ENCODE measurements around the gene HOXB2.

The HOXB2 gene

GRCh38 chr17:48582750-48583069 lies 37.8 kb upstream of the HOXB2 start:
- Histone ChIP-seq H2BK15ac (replicated peaks; ENCODE audit: low read depth) (no peak overlapping the region), H3K27ac (ENCODE audit: low read depth, low read length) (no peak overlapping the region), H2AK5ac (ENCODE audit: low read length) (no peak overlapping the region), H3K79me1 (ENCODE audit: low read length) (no peaks in the 10 kb centered on the region), H3K56ac (ENCODE audit: low read length) (no peak overlapping the region), H3K9ac (ENCODE audit: low read length) (no peak overlapping the region), H3K23ac (ENCODE audit: low read length) (no peak overlapping the region), H4K8ac (ENCODE audit: low read depth, low read length) (no peak overlapping the region), H4K5ac (ENCODE audit: low read length) (no peak overlapping the region), H3K4ac (ENCODE audit: low read depth, low read length) (no peak overlapping the region), H2BK5ac (ENCODE audit: low read length) (no peak overlapping the region), H3K4me3 (ENCODE audit: low read length) (no peak overlapping the region), H3K79me2 (ENCODE audit: control insufficient read depth, insufficient read depth, low read length) (no peaks in the 10 kb centered on the region), H3K18ac (ENCODE audit: low read length) (no peak overlapping the region), H3K4me1 (ENCODE audit: control insufficient read depth, low read depth, low read length) (peaks cover 1% of the 10 kb centered on the region), H3K27me3 (ENCODE audit: insufficient read depth, low read length, poor library complexity) (peaks cover 90% of the 10 kb centered on the region), H3K4me2 (ENCODE audit: low read length) (no peak overlapping the region), H3K36me3 (ENCODE audit: control insufficient read depth, insufficient read depth, low read length) (no peaks in the 10 kb centered on the region), H2BK120ac (ENCODE audit: low read depth, low read length) (no peak overlapping the region)
- no CpG with 5 or more reads among the region's 7 CpGs for WGBS (ENCODE audit: extremely low coverage, insufficient coverage, low lambda C conversion rate)
- no peak for DNase-seq

- no peak overlapping the region for H3K9ac ChIP-seq (ENCODE audit: low read length)
- no peak overlapping the region for H2BK15ac ChIP-seq (replicated peaks; ENCODE audit: low read depth)
- H3K27me3 ChIP-seq (ENCODE audit: insufficient read depth, low read length, poor library complexity), result peaks cover 90% of the 10 kb centered on the region
- no peak overlapping the region for H3K23ac ChIP-seq (ENCODE audit: low read length)
- no peak overlapping the region for H3K4ac ChIP-seq (ENCODE audit: low read depth, low read length)
- H3K27ac ChIP-seq (ENCODE audit: low read depth, low read length), result no peak overlapping the region
- H3K79me2 ChIP-seq (ENCODE audit: control insufficient read depth, insufficient read depth, low read length), result no peaks in the 10 kb centered on the region
- H3K79me1 ChIP-seq (ENCODE audit: low read length), result no peaks in the 10 kb centered on the region
- H3K36me3 ChIP-seq (ENCODE audit: control insufficient read depth, insufficient read depth, low read length), result no peaks in the 10 kb centered on the region
- no peak overlapping the region for H2BK5ac ChIP-seq (ENCODE audit: low read length)
- H3K4me2 ChIP-seq (ENCODE audit: low read length), result no peak overlapping the region
- no peak overlapping the region for H3K56ac ChIP-seq (ENCODE audit: low read length)
- no peak overlapping the region for H4K8ac ChIP-seq (ENCODE audit: low read depth, low read length)
- H3K4me3 ChIP-seq (ENCODE audit: low read length), result no peak overlapping the region
- no peak overlapping the region for H2BK120ac ChIP-seq (ENCODE audit: low read depth, low read length)
- no peak overlapping the region for H4K5ac ChIP-seq (ENCODE audit: low read length)
- no CpG with 5 or more reads among the region's 26 CpGs for WGBS (ENCODE audit: extremely low coverage, insufficient coverage, low lambda C conversion rate)
- H2AK5ac ChIP-seq (ENCODE audit: low read length), result no peak overlapping the region
- peaks cover 1% of the 10 kb centered on the region for H3K4me1 ChIP-seq (ENCODE audit: control insufficient read depth, low read depth, low read length)
- DNase-seq, result no peak
- no peak overlapping the region for H3K18ac ChIP-seq (ENCODE audit: low read length)
These were observed 35.0 kb upstream of the HOXB2 start for GRCh38 chr17:48579760-48580554.

- Histone ChIP-seq H2AK5ac (ENCODE audit: low read length) (no peak overlapping the region), H3K4ac (ENCODE audit: low read depth, low read length) (no peak overlapping the region), H3K27ac (ENCODE audit: low read depth, low read length) (no peak overlapping the region), H3K36me3 (ENCODE audit: control insufficient read depth, insufficient read depth, low read length) (no peaks in the 10 kb centered on the region), H3K23ac (ENCODE audit: low read length) (no peak overlapping the region), H2BK5ac (ENCODE audit: low read length) (no peak overlapping the region), H3K4me1 (ENCODE audit: control insufficient read depth, low read depth, low read length) (peaks cover 1% of the 10 kb centered on the region), H3K9ac (ENCODE audit: low read length) (no peak overlapping the region), H2BK120ac (ENCODE audit: low read depth, low read length) (no peak overlapping the region), H3K4me3 (ENCODE audit: low read length) (no peak overlapping the region), H3K56ac (ENCODE audit: low read length) (no peak overlapping the region), H4K8ac (ENCODE audit: low read depth, low read length) (no peak overlapping the region), H3K4me2 (ENCODE audit: low read length) (no peak overlapping the region), H3K79me2 (ENCODE audit: control insufficient read depth, insufficient read depth, low read length) (no peaks in the 10 kb centered on the region), H3K18ac (ENCODE audit: low read length) (no peak overlapping the region), H4K5ac (ENCODE audit: low read length) (no peak overlapping the region), H2BK15ac (replicated peaks; ENCODE audit: low read depth) (no peak overlapping the region), H3K27me3 (ENCODE audit: insufficient read depth, low read length, poor library complexity) (peaks cover 91% of the 10 kb centered on the region), H3K79me1 (ENCODE audit: low read length) (no peaks in the 10 kb centered on the region)
- DNase-seq, result no peak
- no CpG with 5 or more reads among the region's 7 CpGs for WGBS (ENCODE audit: extremely low coverage, insufficient coverage, low lambda C conversion rate)
These were observed 34.5 kb upstream of the HOXB2 start for GRCh38 chr17:48579471-48579759.

- H2AK5ac ChIP-seq (ENCODE audit: low read length), result no peak overlapping the region
These were observed 33.9 kb upstream of the HOXB2 start for GRCh38 chr17:48578616-48579470.

DNA sequence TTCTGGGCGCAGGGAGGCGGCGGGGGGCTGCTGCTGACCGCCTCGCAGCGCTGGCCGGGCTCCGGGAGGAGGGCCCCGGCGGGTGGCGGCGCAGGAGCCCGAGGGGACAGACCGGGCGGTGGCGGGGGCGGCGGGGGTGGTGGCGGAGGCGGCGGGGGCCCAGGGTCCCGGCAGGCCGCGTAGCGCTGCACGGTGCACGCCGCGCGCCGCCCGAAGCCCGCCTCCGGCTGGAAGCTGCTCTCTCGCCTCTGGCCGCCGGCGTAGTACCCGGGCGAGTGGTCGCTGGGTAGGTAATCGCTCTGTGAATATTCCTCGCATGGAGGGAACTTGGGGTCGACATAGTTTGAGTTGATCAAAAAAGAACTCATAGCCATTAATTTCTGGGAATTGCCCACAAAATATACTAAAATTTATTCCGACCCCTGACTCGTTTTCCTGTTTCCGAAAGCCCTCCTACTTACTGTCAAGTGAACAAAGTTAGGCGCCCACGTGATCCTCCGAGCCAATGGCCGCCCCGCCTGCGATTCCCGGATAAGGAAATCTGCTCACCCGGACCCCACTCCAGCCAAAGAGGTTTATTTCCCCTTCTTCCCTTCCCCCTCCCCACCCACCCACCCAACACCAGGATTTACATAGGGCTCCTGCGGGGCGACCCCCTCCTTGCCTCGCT lies 33.2 kb upstream of the HOXB2 start, which contains the start of gene HOXB4:
TSS of gene HOXB4 (minus strand) at position 405 of the 670 bp plus-strand sequence. CDS start at position 374, 31 bp downstream.
- Histone ChIP-seq H3K4me3 (ENCODE audit: low read length) (no peak within 1 kb of the TSS), H3K23ac (ENCODE audit: low read length) (no peak within 1 kb of the TSS)

More at GRCh38 chr17:48578616-48579470, 33.9 kb upstream of the HOXB2 start:
- Histone ChIP-seq H3K9ac (ENCODE audit: low read length) (no peak overlapping the region), H3K18ac (ENCODE audit: low read length) (no peak overlapping the region), H2BK120ac (ENCODE audit: low read depth, low read length) (no peak overlapping the region), H4K8ac (ENCODE audit: low read depth, low read length) (no peak overlapping the region), H3K4me3 (ENCODE audit: low read length) (no peak overlapping the region), H4K5ac (ENCODE audit: low read length) (no peak overlapping the region), H3K4me2 (ENCODE audit: low read length) (peak overlapping the region; percentile 59), H2BK15ac (replicated peaks; ENCODE audit: low read depth) (no peak overlapping the region), H3K79me2 (ENCODE audit: control insufficient read depth, insufficient read depth, low read length) (no peaks in the 10 kb centered on the region), H3K79me1 (ENCODE audit: low read length) (no peaks in the 10 kb centered on the region), H3K56ac (ENCODE audit: low read length) (no peak overlapping the region), H3K27ac (ENCODE audit: low read depth, low read length) (no peak overlapping the region), H3K27me3 (ENCODE audit: insufficient read depth, low read length, poor library complexity) (peaks cover 90% of the 10 kb centered on the region), H3K4me1 (ENCODE audit: control insufficient read depth, low read depth, low read length) (peaks cover 1% of the 10 kb centered on the region), H3K23ac (ENCODE audit: low read length) (no peak overlapping the region), H3K4ac (ENCODE audit: low read depth, low read length) (no peak overlapping the region), H3K36me3 (ENCODE audit: control insufficient read depth, insufficient read depth, low read length) (no peaks in the 10 kb centered on the region), H2BK5ac (ENCODE audit: low read length) (no peak overlapping the region)
- WGBS (ENCODE audit: extremely low coverage, insufficient coverage, low lambda C conversion rate), result no CpG with 5 or more reads among the region's 43 CpGs
- DNase-seq, result no peak

More for the DNA sequence above, 33.2 kb upstream of the HOXB2 start, which contains the start of gene HOXB4:
- Histone ChIP-seq H3K18ac (ENCODE audit: low read length) (no peak within 1 kb of the TSS), H3K79me2 (ENCODE audit: control insufficient read depth, insufficient read depth, low read length) (no peaks in the 10 kb centered on the region), H3K36me3 (ENCODE audit: control insufficient read depth, insufficient read depth, low read length) (no peaks in the 10 kb centered on the region), H2AK5ac (ENCODE audit: low read length) (no peak within 1 kb of the TSS), H3K56ac (ENCODE audit: low read length) (no peak within 1 kb of the TSS), H2BK5ac (ENCODE audit: low read length) (no peak within 1 kb of the TSS), H2BK120ac (ENCODE audit: low read depth, low read length) (no peak within 1 kb of the TSS), H2BK15ac (replicated peaks; ENCODE audit: low read depth) (no peak within 1 kb of the TSS), H3K79me1 (ENCODE audit: low read length) (no peaks in the 10 kb centered on the region), H3K4ac (ENCODE audit: low read depth, low read length) (no peak within 1 kb of the TSS), H3K27ac (ENCODE audit: low read depth, low read length) (no peak within 1 kb of the TSS), H4K8ac (ENCODE audit: low read depth, low read length) (no peak within 1 kb of the TSS), H3K9ac (ENCODE audit: low read length) (no peak within 1 kb of the TSS), H3K4me2 (ENCODE audit: low read length) (peak within 1 kb of the TSS; percentile 79), H4K5ac (ENCODE audit: low read length) (no peak within 1 kb of the TSS), H3K27me3 (ENCODE audit: insufficient read depth, low read length, poor library complexity) (peaks cover 90% of the 10 kb centered on the region), H3K4me1 (ENCODE audit: control insufficient read depth, low read depth, low read length) (peaks cover 1% of the 10 kb centered on the region)
- peak; percentile 75 for DNase-seq
- no CpG with 5 or more reads among the region's 58 CpGs for WGBS (ENCODE audit: extremely low coverage, insufficient coverage, low lambda C conversion rate)
